Measurements from ENCODE around the gene RFX7.

DNA sequence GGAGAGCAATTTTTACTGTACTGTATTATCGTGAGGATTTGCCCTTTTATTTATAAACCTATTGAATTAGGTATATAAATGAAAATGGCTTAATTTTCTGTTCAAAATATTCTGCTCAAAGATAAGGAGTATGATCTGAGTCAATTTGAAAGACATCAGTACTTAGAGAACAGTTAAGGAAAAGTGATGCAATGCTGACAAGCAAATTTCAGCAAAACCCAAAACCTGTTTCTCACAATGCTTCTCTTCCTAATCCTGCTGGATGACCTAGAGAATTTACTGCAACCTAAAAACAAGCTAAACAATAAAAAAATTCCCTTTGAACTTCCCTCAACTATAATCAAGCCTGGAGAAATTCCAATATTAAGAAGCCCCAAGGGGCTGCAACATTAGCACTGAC is 82.7 kb downstream of the RFX7 start:
- TF ChIP-seq, protein P1, sequence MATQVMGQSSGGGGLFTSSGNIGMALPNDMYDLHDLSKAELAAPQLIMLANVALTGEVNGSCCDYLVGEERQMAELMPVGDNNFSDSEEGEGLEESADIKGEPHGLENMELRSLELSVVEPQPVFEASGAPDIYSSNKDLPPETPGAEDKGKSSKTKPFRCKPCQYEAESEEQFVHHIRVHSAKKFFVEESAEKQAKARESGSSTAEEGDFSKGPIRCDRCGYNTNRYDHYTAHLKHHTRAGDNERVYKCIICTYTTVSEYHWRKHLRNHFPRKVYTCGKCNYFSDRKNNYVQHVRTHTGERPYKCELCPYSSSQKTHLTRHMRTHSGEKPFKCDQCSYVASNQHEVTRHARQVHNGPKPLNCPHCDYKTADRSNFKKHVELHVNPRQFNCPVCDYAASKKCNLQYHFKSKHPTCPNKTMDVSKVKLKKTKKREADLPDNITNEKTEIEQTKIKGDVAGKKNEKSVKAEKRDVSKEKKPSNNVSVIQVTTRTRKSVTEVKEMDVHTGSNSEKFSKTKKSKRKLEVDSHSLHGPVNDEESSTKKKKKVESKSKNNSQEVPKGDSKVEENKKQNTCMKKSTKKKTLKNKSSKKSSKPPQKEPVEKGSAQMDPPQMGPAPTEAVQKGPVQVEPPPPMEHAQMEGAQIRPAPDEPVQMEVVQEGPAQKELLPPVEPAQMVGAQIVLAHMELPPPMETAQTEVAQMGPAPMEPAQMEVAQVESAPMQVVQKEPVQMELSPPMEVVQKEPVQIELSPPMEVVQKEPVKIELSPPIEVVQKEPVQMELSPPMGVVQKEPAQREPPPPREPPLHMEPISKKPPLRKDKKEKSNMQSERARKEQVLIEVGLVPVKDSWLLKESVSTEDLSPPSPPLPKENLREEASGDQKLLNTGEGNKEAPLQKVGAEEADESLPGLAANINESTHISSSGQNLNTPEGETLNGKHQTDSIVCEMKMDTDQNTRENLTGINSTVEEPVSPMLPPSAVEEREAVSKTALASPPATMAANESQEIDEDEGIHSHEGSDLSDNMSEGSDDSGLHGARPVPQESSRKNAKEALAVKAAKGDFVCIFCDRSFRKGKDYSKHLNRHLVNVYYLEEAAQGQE (IDR thresholded peaks at IDR 0.05; ENCODE audit: insufficient read depth in 1 of 2, low read depth in 2 of 2, low read length in 2 of 2): no peak
- no peak for TF ChIP-seq POLR2AphosphoS5 (IDR thresholded peaks at IDR 0.05; ENCODE audit: low read depth, low read length)
